Sigmoid colon (tissue), 4 donors: Measurements from ENCODE around the gene PXK.

ENCODE experiments used
- CTCF ChIP-seq, 4 experiments: fragments of 450-650 bp in 3 of 4; fragments of 200-600 bp in 1 of 4; IDR thresholded peaks; one replicate each; pipeline ENCODE4 v1.5.1; 2016 to 2019; ENCODE audit warnings: antibody characterized with exemption in 4 of 4, mild to moderate bottlenecking in 3 of 4, moderate library complexity in 2 of 4
- POLR2A ChIP-seq, 2 donors: fragments of 450-650 bp; IDR thresholded peaks; one replicate each; pipeline ENCODE4 v1.6.1; 2016; ENCODE audit warnings: antibody characterized with exemption in 2 of 2, mild to moderate bottlenecking in 2 of 2, moderate library complexity in 2 of 2
- POLR2AphosphoS5 ChIP-seq, 4 donors: sonication (generic); formaldehyde crosslinking; IDR thresholded peaks; one replicate each; pipeline ENCODE4 v1.6.1; 2017; ENCODE audit warnings: antibody characterized with exemption in 4 of 4

- TF ChIP-seq CTCF (IDR thresholded peaks at IDR 0.05): no peak
- TF ChIP-seq POLR2A (IDR thresholded peaks at IDR 0.05): no peak
- no peak for TF ChIP-seq POLR2AphosphoS5 (IDR thresholded peaks at IDR 0.05)
Observed at GRCh38 chr3:58470363-58471024, 137.8 kb downstream of the PXK start.
